ENCODE results near the gene PIEZO1. TPM values are rescaled to one million over a fixed set of nuclear protein-coding genes. Genes with fewer than 3 reads are reported as not detected.
A peak's percentile ranks its signal among the peaks of the same experiment; 100 is the strongest.

The PIEZO1 gene
- total and polyA plus RNA-seq, 8 donors, result 16.3 to 255 (median 31.8) TPM

- FAIRE-seq (no peak), DNase-seq (no peak), ATAC-seq (no peak)
- intact Hi-C loops (cut with DNase I), result no loop called here
- Histone ChIP-seq H3K36me3 (peaks cover 0 to 4% (median 0%) of the 10 kb centered on the region in 3 donors), H3K9me3 (no peaks in the 10 kb centered on the region), H3K4me1 (no peaks in the 10 kb centered on the region), H3K27ac (no peak overlapping the region), H3K27me3 (no peaks in the 10 kb centered on the region), H3K4me3 (no peak overlapping the region)
- no peak for TF ChIP-seq CTCF (IDR thresholded peaks at IDR 0.05)
- WGBS, 2 donors, result 91 to 94% methylated on average over 28 of the region's 28 CpGs
These were observed 58.0 kb downstream of the PIEZO1 start for GRCh38 chr16:88726981-88727380.

GRCh38 chr16:88726408-88726749, 58.6 kb downstream of the PIEZO1 start:
- no peak for TF ChIP-seq CTCF (IDR thresholded peaks at IDR 0.05)
- FAIRE-seq (no peak), ATAC-seq (no peak), DNase-seq (no peak)
- 84 to 90% methylated on average over 14 to 17 of the region's 17 CpGs for WGBS, 2 donors
- no peaks in the 10 kb centered on the region for H3K9me3 ChIP-seq
- intact Hi-C loops (cut with DNase I), result no loop called here
- no peak overlapping the region for H3K4me3 ChIP-seq
- H3K27me3 ChIP-seq, result no peaks in the 10 kb centered on the region
- no peak overlapping the region for H3K27ac ChIP-seq
- H3K36me3 ChIP-seq, result peaks cover 0 to 11% (median 0%) of the 10 kb centered on the region in 3 donors
- H3K4me1 ChIP-seq, result no peaks in the 10 kb centered on the region

- Histone ChIP-seq H3K4me1 (no peaks in the 10 kb centered on the region), H3K36me3 (peaks cover 0 to 12% (median 0%) of the 10 kb centered on the region in 3 donors), H3K4me3 (no peak overlapping the region), H3K27me3 (no peaks in the 10 kb centered on the region), H3K27ac (no peak overlapping the region), H3K9me3 (no peaks in the 10 kb centered on the region)
- DNase-seq (no peak), ATAC-seq (no peak), FAIRE-seq (no peak)
- intact Hi-C loops (cut with DNase I), result no loop called here
- TF ChIP-seq CTCF (IDR thresholded peaks at IDR 0.05), result no peak
- WGBS, 2 donors, result 78 to 87% methylated on average over 32 of the region's 32 CpGs
These were observed 59.2 kb downstream of the PIEZO1 start for GRCh38 chr16:88725609-88726407.

- no peak for TF ChIP-seq CTCF (IDR thresholded peaks at IDR 0.05)
- no peak overlapping the region for H3K27ac ChIP-seq
- no peaks in the 10 kb centered on the region for H3K27me3 ChIP-seq
- ATAC-seq (peak in 1 of 4 donors; percentile 13), DNase-seq (no peak), FAIRE-seq (no peak)
- WGBS, 2 donors, result 62 to 79% methylated on average over 26 to 31 of the region's 31 CpGs
- H3K4me3 ChIP-seq, result no peak overlapping the region
- no peaks in the 10 kb centered on the region for H3K4me1 ChIP-seq
- H3K36me3 ChIP-seq, result peaks cover 0 to 12% (median 0%) of the 10 kb centered on the region in 3 donors
- intact Hi-C loops (cut with DNase I), result no loop called here
- no peaks in the 10 kb centered on the region for H3K9me3 ChIP-seq
These were observed 60.0 kb downstream of the PIEZO1 start for GRCh38 chr16:88724855-88725555.

- H3K27ac ChIP-seq, result no peak overlapping the region
- FAIRE-seq (no peak), ATAC-seq (no peak), DNase-seq (no peak)
- H3K4me3 ChIP-seq, result no peak overlapping the region
- WGBS, 2 donors, result 87 to 94% methylated on average over 16 to 17 of the region's 17 CpGs
- no peaks in the 10 kb centered on the region for H3K27me3 ChIP-seq
- no peak for TF ChIP-seq CTCF (IDR thresholded peaks at IDR 0.05)
- no peaks in the 10 kb centered on the region for H3K9me3 ChIP-seq
- intact Hi-C loops (cut with DNase I), result no loop called here
- H3K4me1 ChIP-seq, result no peaks in the 10 kb centered on the region
- peaks cover 0 to 12% (median 0%) of the 10 kb centered on the region in 3 donors for H3K36me3 ChIP-seq
These were observed 61.1 kb downstream of the PIEZO1 start for GRCh38 chr16:88723911-88724310.

Measured in pancreas (tissue), 10 donors.